ENCODE measurements around the gene STXBP6. TPM values are rescaled to one million over a fixed set of nuclear protein-coding genes. Genes with fewer than 3 reads are reported as not detected.

The STXBP6 gene
- total RNA-seq, 1 donor from 2014 or later: 29.4 TPM

- H3K4me1 ChIP-seq: peaks cover 12% of the 10 kb centered on the region
- no peaks in the 10 kb centered on the region for H3K36me3 ChIP-seq
- no peak overlapping the region for H3K4me3 ChIP-seq
- no peak for TF ChIP-seq CTCF (IDR thresholded peaks at IDR 0.05)
- no peaks in the 10 kb centered on the region for H3K27me3 ChIP-seq (ENCODE audit: low read depth)
- intact Hi-C loops (cut with DNase I): no loop called here
- ATAC-seq (no peak), DNase-seq (no peak)
- no peak overlapping the region for H3K27ac ChIP-seq
- no peaks in the 10 kb centered on the region for H3K9me3 ChIP-seq
These were observed 38.9 kb downstream of the STXBP6 start for GRCh38 chr14:25011095-25011494.

GRCh38 chr14:25010471-25010870 is 39.5 kb downstream of the STXBP6 start:
- peak; percentile 26 to 37 for ATAC-seq
- intact Hi-C loops (cut with DNase I): no loop called here
- Histone ChIP-seq H3K4me3 (peak overlapping the region; percentile 31), H3K36me3 (no peaks in the 10 kb centered on the region), H3K4me1 (peaks cover 12% of the 10 kb centered on the region), H3K27ac (peak overlapping the region; percentile 71), H3K27me3 (ENCODE audit: low read depth) (no peaks in the 10 kb centered on the region), H3K9me3 (no peaks in the 10 kb centered on the region)
- no peak for DNase-seq
- no peak for TF ChIP-seq CTCF (IDR thresholded peaks at IDR 0.05)

- Histone ChIP-seq H3K4me1 (peaks cover 12% of the 10 kb centered on the region), H3K27ac (peak overlapping the region; percentile 71), H3K9me3 (no peaks in the 10 kb centered on the region), H3K27me3 (ENCODE audit: low read depth) (no peaks in the 10 kb centered on the region), H3K4me3 (peak overlapping the region; percentile 31), H3K36me3 (no peaks in the 10 kb centered on the region)
- intact Hi-C loops (cut with DNase I): no loop called here
- ATAC-seq (peak; percentile 40 to 50), DNase-seq (no peak)
- no peak for TF ChIP-seq CTCF (IDR thresholded peaks at IDR 0.05)
These were observed 40.1 kb downstream of the STXBP6 start for GRCh38 chr14:25009891-25010290.

- Histone ChIP-seq H3K27me3 (ENCODE audit: low read depth) (no peaks in the 10 kb centered on the region), H3K4me3 (no peak overlapping the region), H3K9me3 (no peaks in the 10 kb centered on the region), H3K4me1 (peaks cover 12% of the 10 kb centered on the region), H3K27ac (peak overlapping the region; percentile 34), H3K36me3 (no peaks in the 10 kb centered on the region)
- ATAC-seq: no peak
- DNase-seq: no peak
- no peak for TF ChIP-seq CTCF (IDR thresholded peaks at IDR 0.05)
- intact Hi-C loops (cut with DNase I): no loop called here
These were observed 42.1 kb downstream of the STXBP6 start for GRCh38 chr14:25007832-25008231.

- H3K4me1 ChIP-seq: peaks cover 12% of the 10 kb centered on the region
- no peak for TF ChIP-seq CTCF (IDR thresholded peaks at IDR 0.05)
- no peak overlapping the region for H3K4me3 ChIP-seq
- ATAC-seq: peak; percentile 84 to 93
- H3K27me3 ChIP-seq (ENCODE audit: low read depth): no peaks in the 10 kb centered on the region
- H3K9me3 ChIP-seq: no peaks in the 10 kb centered on the region
- H3K27ac ChIP-seq: peak overlapping the region; percentile 34
- DNase-seq: no peak
- no peaks in the 10 kb centered on the region for H3K36me3 ChIP-seq
- intact Hi-C loops (cut with DNase I): no loop called here
These were observed 42.8 kb downstream of the STXBP6 start for GRCh38 chr14:25006961-25007795.

Data from lower lobe of right lung (tissue), 2 donors.